Measurements from ENCODE around the gene VAV2.

The VAV2 gene

GRCh38 chr9:133728856-133729616, 263.1 kb downstream of the VAV2 start:
- DNase-seq (ENCODE audit: low read depth, low spot score): no peak

- no peak for DNase-seq (ENCODE audit: low read depth, low spot score)
Measured at GRCh38 chr9:133727876-133728441, 264.2 kb downstream of the VAV2 start.

GRCh38 chr9:133727277-133727875, 264.7 kb downstream of the VAV2 start:
- no peak for DNase-seq (ENCODE audit: low read depth, low spot score)

GRCh38 chr9:133726401-133727276, 265.5 kb downstream of the VAV2 start:
- DNase-seq (ENCODE audit: low read depth, low spot score): no peak

- DNase-seq (ENCODE audit: low read depth, low spot score): no peak
Measured at GRCh38 chr9:133725886-133726285, 266.2 kb downstream of the VAV2 start.

GRCh38 chr9:133718563-133719315, 273.4 kb downstream of the VAV2 start:
- no peak for DNase-seq (ENCODE audit: low read depth, low spot score)

- DNase-seq (ENCODE audit: low read depth, low spot score): no peak
Measured at GRCh38 chr9:133717113-133718031, 274.8 kb downstream of the VAV2 start.

GRCh38 chr9:133716564-133717112, 275.5 kb downstream of the VAV2 start:
- no peak for DNase-seq (ENCODE audit: low read depth, low spot score)

- DNase-seq (ENCODE audit: low read depth, low spot score): no peak
Measured at GRCh38 chr9:133715866-133716563, 276.1 kb downstream of the VAV2 start.

- DNase-seq (ENCODE audit: low read depth, low spot score): no peak
Measured at GRCh38 chr9:133715295-133715865, 276.7 kb downstream of the VAV2 start.

GRCh38 chr9:133714606-133715294, 277.4 kb downstream of the VAV2 start:
- no peak for DNase-seq (ENCODE audit: low read depth, low spot score)

GRCh38 chr9:133713960-133714495, 278.1 kb downstream of the VAV2 start:
- DNase-seq (ENCODE audit: low read depth, low spot score): no peak

GRCh38 chr9:133713150-133713959, 278.8 kb downstream of the VAV2 start:
- DNase-seq (ENCODE audit: low read depth, low spot score): no peak

- no peak for DNase-seq (ENCODE audit: low read depth, low spot score)
Measured at GRCh38 chr9:133712221-133713100, 279.7 kb downstream of the VAV2 start.
